Activated CD4-positive, CD25-positive, alpha-beta regulatory T cell treated with anti-CD3 and anti-CD28 coated beads, Interleukin-2, amount 50 U/mL, for 72 hours (primary cell): ENCODE results near the gene BRAF.
A peak's percentile ranks its signal among the peaks of the same experiment; 100 is the strongest.
"Not testable (repeated sequence)": the region's sequence is repeated elsewhere in the genome, so short reads cannot be mapped to it uniquely, and the experiment has no call there.

ENCODE experiments used
- DNase-seq: peaks from one replicate; pipeline ENCODE4 v3.0.0; 2021

Gene BRAF

GRCh38 chr7:140876519-140877248, 48.0 kb downstream of the BRAF start:
- DNase-seq = no peak

GRCh38 chr7:140873434-140873833, 51.3 kb downstream of the BRAF start:
- DNase-seq = no peak

- no peak for DNase-seq
Observed at GRCh38 chr7:140870003-140870402, 54.7 kb downstream of the BRAF start.

GRCh38 chr7:140869430-140869829, 55.3 kb downstream of the BRAF start:
- no peak for DNase-seq

- DNase-seq = no peak
Observed at GRCh38 chr7:140867467-140868462, 57.0 kb downstream of the BRAF start.

- no peak for DNase-seq
Observed at GRCh38 chr7:140866926-140867325, 57.8 kb downstream of the BRAF start.

- no peak for DNase-seq
Observed at GRCh38 chr7:140864732-140865131, 60.0 kb downstream of the BRAF start.

- no peak for DNase-seq
Observed at GRCh38 chr7:140863867-140864266, 60.9 kb downstream of the BRAF start.

GRCh38 chr7:140863184-140863583, 61.5 kb downstream of the BRAF start:
- DNase-seq = no peak

GRCh38 chr7:140857048-140857447, 67.7 kb downstream of the BRAF start:
- DNase-seq = no peak

- no peak for DNase-seq
Observed at GRCh38 chr7:140841166-140841715, 83.5 kb downstream of the BRAF start.

GRCh38 chr7:140831724-140832123, 93.0 kb downstream of the BRAF start:
- DNase-seq = no peak

GRCh38 chr7:140829720-140830119, 95.0 kb downstream of the BRAF start:
- DNase-seq = no peak

- DNase-seq = no peak
Observed at GRCh38 chr7:140828741-140829140, 96.0 kb downstream of the BRAF start.

GRCh38 chr7:140817383-140817782, 107.3 kb downstream of the BRAF start:
- not testable (repeated sequence) for DNase-seq

- peak; percentile 37 for DNase-seq
Observed at GRCh38 chr7:140810830-140811556, 113.7 kb downstream of the BRAF start.

- DNase-seq = no peak
Observed at GRCh38 chr7:140810385-140810784, 114.3 kb downstream of the BRAF start.

GRCh38 chr7:140778975-140779374, 145.8 kb downstream of the BRAF start:
- DNase-seq = no peak

GRCh38 chr7:140778568-140778967, 146.2 kb downstream of the BRAF start:
- DNase-seq = no peak

GRCh38 chr7:140774371-140774770, 150.4 kb downstream of the BRAF start:
- DNase-seq = no peak

GRCh38 chr7:140773104-140773503, 151.6 kb downstream of the BRAF start:
- no peak for DNase-seq

- DNase-seq = no peak
Observed at GRCh38 chr7:140771826-140772225, 152.9 kb downstream of the BRAF start.

- DNase-seq = no peak
Observed at GRCh38 chr7:140769852-140770251, 154.9 kb downstream of the BRAF start.
